GM03348 (cell line): Measurements from ENCODE around the gene TEX12.
A peak's percentile ranks its signal among the peaks of the same experiment; 100 is the strongest.
"Not testable (repeated sequence)": the region's sequence is repeated elsewhere in the genome, so short reads cannot be mapped to it uniquely, and the experiment has no call there.

Experiments
- DNase-seq: peaks from one replicate; pipeline ENCODE4 v3.0.0; 2012; ENCODE audit warnings: low spot score

Gene TEX12, protein sequence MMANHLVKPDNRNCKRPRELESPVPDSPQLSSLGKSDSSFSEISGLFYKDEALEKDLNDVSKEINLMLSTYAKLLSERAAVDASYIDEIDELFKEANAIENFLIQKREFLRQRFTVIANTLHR

DNA sequence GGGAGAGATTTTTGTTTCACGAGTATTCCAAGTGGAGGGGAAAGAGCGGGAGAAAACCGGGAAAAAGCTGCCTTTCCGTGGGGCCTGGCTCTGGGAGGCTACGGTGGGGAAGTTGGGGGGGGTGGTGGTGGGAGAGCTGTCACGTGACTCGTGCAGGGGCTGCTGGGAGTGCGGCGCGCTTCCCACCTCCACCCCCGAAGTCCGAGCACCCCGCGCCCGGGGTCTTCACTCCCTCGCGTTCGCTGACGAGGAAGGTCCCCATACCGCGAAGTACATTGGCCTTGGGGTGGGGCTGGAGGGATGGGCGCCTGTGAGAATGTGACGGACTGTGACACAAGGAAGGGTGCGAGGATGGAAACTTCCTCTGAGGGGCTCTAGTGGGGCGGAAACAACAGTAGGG, at the start of gene TEX12:
Gene TEX12 (plus strand): TSS at position 228 of the 400 bp plus-strand sequence. CDS start 1,897 bp downstream, outside the sequence.
- DNase-seq: no peak

DNA sequence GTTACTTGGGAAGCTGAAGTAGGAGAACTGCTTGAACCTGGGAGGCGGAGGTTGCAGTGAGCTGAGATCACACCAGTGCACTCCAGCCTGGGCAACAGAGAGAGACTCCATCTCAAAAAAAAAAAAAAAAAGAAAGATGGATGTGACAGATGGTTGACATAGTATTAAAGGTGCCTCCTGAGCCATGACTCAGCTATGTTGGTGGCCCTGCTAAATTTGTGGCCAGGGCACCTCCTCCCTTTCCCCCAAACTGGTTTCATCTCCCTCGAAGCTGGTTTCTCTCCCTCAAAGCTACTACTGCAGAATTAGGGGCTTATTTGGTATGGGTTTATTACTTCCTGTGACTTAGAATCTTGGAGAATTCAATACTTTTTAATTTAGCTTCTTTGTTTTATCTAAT, 49.0 kb upstream of the TEX12 start:
- no peak for DNase-seq

DNA sequence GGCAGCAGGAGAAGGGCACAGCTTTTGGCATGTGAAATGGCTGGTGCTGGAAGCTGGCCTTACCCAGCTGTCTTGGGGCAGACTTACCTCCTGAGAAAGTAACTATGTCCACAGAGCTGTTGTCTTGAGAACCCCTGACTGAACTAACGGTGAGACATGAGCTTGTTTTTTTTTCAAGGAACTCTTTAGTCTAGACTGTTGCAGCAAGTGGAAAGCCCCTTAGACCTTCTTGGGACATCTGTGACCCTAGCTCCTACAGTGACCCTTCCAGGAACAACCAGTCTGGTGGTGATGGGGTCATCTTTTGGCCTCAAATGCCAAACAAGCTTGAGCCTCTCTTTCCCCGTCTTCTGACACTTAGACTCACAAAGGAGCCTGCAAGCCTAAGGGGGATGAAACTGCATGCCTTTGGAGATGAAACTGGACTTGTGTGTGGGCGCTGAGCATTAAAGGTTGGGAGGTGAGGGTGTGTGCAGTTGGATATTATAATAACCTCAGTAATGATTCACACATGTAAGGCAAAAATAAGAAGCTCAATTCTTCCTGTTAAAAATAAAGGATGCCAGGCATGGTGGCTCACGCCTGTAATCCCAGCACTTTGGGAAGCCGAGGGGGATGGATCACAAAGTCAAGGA, 45.1 kb upstream of the TEX12 start:
- no peak for DNase-seq

DNA sequence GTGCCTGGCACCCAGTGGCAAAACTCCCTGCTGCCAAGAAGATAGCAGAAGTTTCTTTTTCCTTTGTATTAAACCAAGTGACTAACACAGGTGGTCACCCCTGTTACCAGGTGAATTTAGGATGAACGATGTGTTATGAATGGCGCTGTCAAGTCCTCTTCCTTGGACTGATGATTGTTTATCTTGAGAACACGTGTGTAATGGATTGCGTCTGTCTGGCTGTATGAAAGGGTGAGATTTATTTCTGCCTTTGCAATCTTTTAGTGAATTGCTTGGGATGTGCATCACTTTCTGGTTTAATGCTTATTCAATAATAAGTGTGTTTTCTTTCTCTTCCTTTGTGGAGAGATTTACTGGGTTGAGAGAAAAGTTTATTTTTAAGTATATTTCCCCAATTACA, 44.0 kb upstream of the TEX12 start:
- DNase-seq: no peak

DNA sequence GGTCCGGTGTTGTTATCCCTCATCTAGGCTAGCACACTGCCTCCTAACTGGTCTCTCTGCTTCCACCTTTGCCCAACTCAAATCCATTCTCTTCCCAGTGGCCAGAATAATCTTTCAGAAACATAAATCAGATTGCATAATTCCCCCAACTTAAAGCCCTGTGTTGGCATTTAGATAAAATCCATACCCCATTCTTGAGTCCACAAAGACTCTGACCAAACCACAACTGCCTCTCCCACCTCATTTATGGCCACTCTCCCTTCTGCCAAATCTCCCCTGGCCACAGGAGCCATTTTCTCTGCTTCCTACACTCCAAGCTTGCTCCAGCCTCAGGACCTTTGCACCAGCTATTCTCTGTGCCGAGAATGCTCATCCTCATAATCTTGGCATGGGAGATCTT, 40.1 kb upstream of the TEX12 start:
- DNase-seq: no peak

DNA sequence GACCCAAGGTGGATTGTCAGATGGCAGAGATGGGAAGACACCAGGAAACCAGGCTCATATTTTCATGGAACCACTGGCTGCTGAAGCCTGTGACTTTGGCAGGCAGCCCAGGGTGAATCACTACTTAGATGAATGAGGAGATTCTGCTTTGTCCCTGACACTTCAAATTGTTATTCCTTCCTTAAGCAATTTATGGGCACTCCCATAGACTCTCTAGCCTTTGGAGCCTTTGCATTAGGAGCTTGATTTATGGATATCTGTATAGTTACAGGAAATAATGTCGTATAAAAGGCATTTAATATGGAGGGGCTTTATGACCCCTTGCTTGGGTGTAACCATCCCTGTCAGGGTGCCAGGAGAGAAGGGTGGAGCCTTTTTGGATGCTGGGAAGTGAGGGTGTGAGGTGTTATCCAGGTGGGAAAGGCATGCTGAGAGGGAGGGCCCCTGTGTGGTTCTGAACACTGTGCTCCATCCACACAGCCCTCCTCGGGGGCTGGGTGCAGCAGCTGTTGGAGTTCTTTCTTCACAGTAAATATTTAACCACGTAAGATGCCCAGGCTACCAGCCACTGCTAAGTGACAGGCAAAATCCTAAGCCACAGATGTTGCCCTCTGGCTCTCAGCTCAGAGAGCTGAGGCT, 38.6 kb upstream of the TEX12 start:
- DNase-seq: peak; percentile 79

DNA sequence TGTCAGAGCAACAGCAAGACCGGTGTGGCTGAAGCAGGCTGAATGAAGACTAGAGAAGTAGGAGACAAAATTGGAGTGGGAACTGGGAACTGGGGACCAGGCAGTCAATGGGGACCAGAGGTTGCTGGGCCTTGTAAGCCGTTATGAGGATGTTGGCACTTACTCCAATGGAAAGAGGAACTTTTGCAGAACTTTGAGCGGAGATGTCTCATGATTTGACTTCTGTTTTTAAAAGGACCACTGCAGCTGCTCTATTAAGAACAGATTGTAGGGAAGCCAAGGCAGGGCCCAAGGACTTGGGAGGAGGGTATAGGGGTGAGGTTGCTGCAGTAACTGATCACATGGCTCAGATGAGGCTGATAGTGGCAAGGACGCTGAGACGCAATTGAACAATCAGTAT, 37.5 kb upstream of the TEX12 start:
- no peak for DNase-seq

DNA sequence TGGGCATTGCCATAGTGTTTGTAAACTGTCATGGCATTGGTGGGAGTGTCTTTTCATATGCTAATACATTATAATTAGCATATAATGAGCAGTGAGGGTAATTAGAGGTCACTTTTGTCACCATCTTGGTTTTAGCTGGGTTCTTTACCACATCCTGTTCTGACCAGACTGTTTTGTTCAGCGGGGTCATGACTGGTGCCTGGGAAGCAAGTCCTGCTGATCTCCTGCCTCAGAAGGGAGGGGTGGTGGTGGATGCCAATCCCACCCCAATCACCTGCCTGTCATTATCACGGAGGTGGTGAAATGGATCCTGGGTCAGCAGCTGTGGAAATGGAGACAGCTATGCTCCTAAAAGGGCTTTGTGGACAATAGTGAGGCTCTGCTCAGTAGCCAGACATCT, 34.4 kb upstream of the TEX12 start:
- DNase-seq: no peak

DNA sequence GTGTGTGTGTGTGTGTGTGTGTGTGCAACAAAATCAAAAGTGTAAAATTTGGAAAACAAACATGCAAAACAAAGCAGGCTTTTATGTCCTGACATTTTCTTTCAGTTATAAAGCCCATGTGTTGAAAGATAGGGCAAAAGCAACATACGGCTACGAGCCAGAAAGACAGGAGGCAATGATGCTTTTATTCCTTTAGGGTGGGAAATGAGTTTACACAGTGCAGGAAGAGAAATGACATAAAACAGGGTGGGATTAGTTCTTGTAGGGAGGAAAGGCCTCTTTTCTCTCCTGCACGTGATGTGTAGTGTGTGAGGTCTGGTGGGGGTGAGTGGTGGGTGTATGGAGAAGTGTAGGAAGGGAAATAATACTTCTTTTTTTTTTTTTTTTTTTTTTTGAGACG, 32.7 kb upstream of the TEX12 start:
- DNase-seq: no peak

DNA sequence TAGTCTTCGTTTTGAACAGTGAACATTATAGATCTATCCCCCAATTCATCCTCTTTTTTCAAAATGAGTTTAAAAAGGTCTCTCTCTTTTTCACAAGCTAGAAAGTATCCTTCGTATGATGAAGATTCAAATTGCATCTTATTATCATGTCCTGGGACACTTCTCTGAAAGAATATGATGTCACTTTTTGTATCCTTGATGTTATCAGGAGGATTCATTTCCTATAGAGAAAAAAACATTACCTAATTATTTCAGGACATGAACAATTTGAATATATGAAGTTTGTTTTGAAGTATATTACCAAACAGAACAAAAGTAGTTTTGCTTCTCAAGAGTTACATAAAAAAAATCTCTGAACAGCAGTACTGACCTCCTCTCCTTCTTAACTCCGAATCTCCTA, 23.6 kb upstream of the TEX12 start:
- no peak for DNase-seq

DNA sequence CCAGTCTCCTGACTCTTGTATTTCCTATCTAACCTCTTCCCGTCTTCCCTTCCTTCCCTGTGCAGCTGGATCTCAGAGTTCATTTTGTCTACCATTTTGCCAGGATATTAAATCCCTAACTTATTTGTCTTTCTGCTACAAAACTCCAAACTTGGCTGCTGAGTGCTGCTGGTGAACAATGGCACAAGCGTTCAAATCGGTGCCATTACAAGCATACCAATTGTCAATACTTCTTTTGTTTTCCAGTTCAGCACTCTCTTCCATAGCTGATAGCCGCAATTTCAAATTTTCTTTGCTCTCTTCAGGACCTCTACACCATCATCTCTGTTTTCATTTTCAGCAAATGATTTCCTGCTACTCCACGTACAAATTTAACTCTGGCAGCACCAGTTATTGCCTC, 16.7 kb upstream of the TEX12 start:
- no peak for DNase-seq

DNA sequence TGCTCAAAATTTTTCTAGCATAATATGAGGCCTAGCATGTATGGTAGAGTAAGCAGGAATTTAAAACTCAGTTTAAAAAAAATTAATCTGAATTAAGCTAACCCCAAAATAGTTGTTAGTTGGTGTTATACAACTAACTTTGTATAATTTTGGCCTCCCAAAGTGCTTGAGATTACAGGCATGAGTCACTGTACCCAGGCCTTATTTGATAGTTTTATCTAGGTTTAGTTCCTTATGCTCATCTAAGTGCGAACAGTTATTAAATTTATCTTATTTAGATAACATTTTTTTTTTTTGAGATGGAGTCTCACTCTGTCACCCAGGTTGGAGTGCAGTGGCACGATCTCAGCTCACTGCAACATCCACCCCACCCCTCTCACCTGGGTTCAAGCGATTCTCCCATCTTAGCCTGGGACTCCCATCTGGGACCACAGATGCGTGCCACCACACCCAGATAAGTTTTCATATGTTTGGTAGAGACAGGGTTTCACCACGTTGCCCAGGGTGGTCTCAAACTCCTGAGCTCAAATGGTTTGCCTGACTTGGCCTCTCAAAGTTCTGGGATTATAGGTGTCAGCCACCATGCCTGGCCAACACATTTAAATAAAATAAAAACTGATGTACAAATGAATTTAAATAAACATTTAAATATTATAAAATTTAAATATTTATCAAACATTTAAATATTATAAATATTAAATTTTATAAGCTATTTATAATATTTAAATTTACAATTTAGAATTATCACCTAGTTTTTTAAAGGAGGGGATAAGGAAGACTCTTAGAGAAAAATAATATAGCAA, 10.8 kb upstream of the TEX12 start:
- DNase-seq: no peak

DNA sequence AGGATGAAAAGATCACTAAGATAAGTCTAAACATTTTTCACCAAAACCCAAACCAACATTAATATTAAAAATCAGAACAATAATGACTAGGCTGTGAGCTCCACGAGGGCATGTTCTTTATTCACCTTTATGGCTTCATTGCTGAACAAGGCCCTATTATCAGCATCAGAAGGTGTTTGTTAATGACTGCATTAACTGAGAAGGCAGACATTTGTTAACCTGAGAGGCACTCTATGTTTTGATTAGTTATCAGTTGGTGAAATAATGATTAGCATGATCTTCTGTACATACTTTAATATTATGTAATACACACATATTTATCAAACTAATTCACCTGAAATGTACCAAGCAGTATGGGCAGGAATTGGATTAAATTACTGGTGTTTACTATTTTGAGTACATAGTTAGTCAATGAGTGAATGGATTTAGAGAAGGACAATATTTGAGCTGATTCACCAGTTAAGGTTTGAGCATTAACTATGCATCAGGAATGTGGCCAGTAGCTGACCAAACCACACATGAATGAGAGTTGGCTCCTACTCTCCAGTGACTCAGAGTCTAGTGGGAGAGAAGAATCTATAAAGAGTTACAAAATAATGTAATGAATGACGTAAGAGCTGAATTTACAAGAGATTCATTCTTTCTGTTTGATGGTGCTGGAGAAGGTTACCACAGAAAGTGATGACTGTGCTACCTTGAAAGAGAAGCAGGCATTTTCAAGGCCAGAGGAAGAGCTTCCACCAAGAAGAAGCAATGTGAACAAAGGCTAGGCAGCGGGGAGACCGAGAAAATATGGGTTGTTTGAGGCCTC, 10.0 kb upstream of the TEX12 start:
- DNase-seq: peak; percentile 91

DNA sequence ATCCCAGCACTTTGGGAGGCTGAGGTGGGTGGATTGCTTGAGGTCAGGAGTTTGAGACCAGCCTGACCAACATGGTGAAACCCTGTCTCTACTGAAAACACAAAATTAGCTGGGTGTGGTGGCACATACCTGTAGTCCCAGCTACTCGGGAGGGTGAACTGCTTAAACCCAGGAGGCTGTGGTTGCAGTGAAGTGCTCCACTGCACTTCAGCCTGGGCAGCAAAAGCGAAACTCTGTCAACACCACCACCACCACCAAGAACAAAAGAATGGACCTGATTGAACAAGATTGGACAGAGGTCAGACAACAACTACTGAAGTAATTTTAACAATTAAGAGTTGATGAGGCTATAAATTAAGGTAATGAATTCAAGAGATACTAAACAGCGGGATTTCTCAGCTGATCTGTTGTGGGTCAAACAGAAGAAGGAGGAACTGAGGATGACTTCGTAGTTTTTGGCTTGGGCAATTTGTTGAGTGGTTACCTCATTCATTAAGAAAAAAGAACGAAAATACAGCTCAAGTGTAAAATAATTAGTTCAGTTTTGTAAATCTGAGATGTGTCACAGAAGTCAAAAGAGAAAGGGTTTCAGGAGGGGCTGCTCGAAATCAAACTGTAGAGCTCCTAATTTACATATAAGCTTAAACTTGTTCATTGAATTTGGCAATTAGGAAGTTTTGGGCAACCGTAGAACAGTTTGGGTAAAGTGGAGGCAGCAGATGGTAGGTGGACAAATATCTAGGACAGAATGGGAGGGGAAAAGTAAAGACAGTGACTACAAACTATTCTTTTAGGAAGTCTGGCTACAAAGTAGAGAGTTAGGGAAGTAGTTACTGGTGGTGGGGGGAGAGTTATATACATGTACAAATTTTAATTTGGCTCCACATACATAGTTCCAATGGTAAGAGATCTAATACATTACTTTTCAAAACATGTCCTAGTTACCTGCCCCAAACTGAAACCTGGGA, 7.8 kb upstream of the TEX12 start:
- no peak for DNase-seq

DNA sequence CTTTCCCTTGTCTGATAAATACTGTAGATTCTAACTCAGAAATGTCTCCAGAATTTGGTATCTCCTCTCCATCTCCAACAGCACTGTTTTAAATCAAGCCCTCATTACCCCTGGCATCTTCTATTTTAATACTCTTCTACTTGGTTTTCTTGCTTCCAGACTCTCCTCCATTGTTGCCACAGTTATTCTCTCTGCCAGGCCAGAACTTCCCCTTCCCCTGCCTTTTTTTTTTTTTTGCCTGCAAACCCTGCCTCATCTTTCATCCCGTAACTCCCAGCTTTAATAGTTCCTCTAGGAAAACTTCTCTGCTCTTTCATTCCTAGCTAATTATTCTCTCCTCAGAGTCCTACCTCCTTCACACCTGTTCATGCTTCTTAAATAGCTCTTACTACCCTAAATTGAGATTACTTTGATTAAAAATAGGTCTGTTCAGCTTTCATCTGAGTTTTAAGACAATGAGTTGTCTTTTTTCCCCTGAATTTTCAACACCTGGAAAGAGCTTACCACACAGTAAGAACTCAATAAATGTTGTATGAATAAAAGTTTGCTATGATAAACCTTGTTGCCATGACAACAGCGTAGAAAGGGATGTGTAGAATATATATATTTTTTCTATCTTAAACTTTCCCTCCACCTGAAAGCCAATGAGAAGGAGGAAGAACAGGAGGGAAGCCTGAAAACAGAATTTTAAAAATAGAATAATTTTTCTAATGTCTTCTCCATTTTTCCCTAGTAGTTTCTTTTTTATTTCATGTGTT, 6.9 kb upstream of the TEX12 start:
- no peak for DNase-seq

DNA sequence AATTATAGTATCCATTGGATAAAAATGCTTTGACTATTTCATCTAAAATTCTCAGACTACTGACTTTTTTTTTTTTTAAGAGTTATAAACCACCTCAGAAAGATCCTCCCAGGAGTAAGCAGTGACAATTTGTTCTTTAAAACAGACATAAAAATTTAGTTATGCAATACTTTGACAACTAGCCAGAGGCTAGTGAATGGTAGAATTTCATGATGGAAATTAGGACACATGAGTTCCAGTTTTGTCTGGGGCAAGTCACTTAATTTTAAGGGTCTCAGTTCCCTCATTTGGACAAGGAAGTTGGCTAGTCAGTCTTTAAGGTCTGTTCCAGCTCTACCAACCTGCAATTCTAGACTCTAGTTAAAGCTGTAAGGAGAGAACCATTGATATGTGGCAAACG, 6.2 kb upstream of the TEX12 start:
- peak; percentile 22 for DNase-seq

DNA sequence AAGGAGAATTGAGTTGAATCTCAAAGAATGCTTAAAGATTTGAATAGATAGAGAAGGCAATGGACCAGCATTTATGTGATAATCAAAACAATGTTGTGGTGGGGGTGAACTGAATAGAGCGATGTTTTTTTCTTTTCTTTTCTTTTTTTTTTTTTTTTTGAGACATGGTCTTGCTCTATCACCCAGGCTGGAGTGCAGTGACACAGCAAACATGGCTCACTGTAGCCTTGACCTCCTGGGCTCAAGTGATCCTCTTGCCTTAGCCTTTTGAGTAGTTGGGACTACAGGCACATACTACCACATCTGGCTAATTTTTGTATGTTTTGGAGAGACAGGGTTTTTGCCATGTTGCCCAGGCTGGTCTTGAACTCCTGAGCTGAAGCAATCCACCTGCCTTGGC, 5.0 kb upstream of the TEX12 start:
- not testable (repeated sequence) for DNase-seq

DNA sequence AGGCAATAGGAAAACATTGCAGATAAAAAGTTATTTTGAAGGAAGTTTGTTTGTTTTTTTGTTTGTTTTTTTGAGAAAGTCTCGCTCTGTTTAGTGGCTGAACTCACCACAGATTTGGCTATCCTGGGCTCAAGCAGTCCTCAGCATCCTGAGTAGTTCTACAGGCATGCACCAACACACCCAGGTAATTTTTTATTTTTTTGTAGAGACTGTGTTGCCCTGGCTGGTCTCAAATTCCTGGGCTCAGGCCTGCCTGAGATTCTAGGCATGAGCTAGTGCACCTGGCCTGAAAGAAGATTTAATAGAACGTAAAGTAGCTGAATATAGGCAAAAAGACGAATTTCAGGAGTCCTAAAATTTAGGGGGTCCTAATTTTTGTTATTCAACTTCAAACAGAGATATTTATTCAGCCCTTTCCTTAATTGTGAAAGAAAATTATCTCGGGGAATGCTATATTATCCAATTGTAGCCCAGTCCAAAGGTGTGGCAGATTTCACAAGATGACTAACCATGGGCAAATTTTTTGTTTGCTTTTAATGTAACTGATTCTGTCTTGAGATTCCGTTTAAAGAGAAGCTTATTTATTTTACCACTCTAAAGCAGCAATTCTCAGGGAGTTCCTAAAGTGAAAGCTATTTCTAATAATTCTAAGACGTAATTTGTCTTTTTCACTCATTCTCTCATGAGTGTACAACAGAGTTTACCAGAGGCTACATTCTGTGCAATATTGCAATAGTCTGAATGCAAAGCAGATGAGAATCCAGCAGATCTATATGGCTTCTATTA, 4.2 kb upstream of the TEX12 start:
- no peak for DNase-seq

DNA sequence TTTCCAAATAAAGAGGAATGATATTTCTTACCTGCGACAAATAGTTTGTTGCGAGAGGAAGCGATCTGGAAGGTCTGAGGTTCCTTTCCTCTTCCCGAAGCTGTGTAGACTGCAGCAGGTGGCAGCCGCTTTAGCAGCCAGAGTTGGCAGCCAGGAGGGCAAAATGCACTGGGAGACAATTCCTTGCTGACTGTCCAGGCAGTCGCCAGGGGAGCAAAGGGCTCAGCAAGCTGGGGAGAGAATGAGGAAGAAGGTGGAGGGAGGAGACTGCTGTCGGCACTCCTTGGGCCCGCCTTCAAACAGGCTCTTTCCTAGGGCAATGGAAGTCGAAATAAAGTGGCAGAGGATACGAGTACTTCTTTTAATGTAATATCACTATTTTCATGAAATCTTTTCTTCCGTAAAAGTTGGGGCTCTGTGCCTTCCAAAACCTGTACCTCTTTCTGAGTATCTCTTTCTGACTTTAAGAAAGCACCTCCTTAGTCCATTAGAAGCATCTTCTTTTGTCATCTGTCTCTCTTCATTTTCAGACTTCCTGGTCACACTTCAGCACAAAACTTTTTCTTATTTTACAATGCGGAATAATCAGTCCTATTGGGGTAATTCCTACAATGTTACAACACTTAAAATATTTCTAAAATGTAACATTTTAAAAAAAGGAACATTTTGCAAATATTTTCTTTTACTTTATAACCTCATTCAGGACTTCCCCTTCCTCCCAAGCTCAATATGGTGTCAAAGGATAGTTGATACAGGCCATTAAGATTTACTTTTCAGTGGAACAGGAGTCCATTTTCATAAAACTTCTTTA, 3.1 kb upstream of the TEX12 start, which contains the start of gene IL18:
Gene IL18 (minus strand): TSS at position 220 of the 811 bp plus-strand sequence. CDS start 9,041 bp downstream, outside the sequence.
- no peak for DNase-seq
